ENCODE results near the gene SIDT2. TPM values are rescaled to one million over a fixed set of nuclear protein-coding genes. Genes with fewer than 3 reads are reported as not detected.

SIDT2 gene
- polyA plus RNA-seq, 1 experiment = 71.3 TPM

GRCh38 chr11:117171404-117172061 lies 7.0 kb upstream of the SIDT2 start:
- CTCF ChIA-PET = interaction anchor here (0.8 to 3.3 kb wide), 6 partner anchors 9 to 60 kb away, joined by 3 to 13 read pairs (median 3); partner anchors contain the start of genes PCSK7 and RNF214
- no peaks in the 10 kb centered on the region for H3K27me3 ChIP-seq (ENCODE audit: control insufficient read depth, insufficient read depth, low read length)
- DNase-seq (ENCODE audit: low read depth) = no peak
- no peak for TF ChIP-seq CTCF (IDR thresholded peaks at IDR 0.05; ENCODE audit: insufficient read depth, low read depth, low read length)
- peaks cover 5% of the 10 kb centered on the region for H3K36me3 ChIP-seq (ENCODE audit: control insufficient read depth, insufficient read depth, low read length)
- POLR2A ChIA-PET = interaction anchor here (0.6 kb wide), 1 partner anchor 51 kb away, joined by 3 read pairs; no protein-coding TSS in a partner anchor
- H3K4me3 ChIP-seq (ENCODE audit: low read depth, low read length) = no peak overlapping the region

- POLR2A ChIA-PET = no interaction called here
- Histone ChIP-seq H3K27me3 (ENCODE audit: control insufficient read depth, insufficient read depth, low read length) (no peaks in the 10 kb centered on the region), H3K4me3 (ENCODE audit: low read depth, low read length) (no peak overlapping the region), H3K36me3 (ENCODE audit: control insufficient read depth, insufficient read depth, low read length) (peaks cover 2% of the 10 kb centered on the region)
- TF ChIP-seq CTCF (IDR thresholded peaks at IDR 0.05; ENCODE audit: insufficient read depth, low read depth, low read length) = no peak
- CTCF ChIA-PET = interaction anchor here (0.7 to 3.3 kb wide), 7 partner anchors 8 to 382 kb away, joined by 3 to 13 read pairs (median 4); partner anchors contain the start of gene APOA5
- DNase-seq (ENCODE audit: low read depth) = no peak
Observed at GRCh38 chr11:117172724-117173421, 5.7 kb upstream of the SIDT2 start.

- Histone ChIP-seq H3K27me3 (ENCODE audit: control insufficient read depth, insufficient read depth, low read length) (no peaks in the 10 kb centered on the region), H3K4me3 (ENCODE audit: low read depth, low read length) (no peak overlapping the region), H3K36me3 (ENCODE audit: control insufficient read depth, insufficient read depth, low read length) (peaks cover 2% of the 10 kb centered on the region)
- ChIA-PET CTCF (no interaction called here), POLR2A (interaction anchor here (0.6 kb wide), 1 partner anchor 375 kb away, joined by 12 read pairs; no protein-coding TSS in a partner anchor)
- no peak for DNase-seq (ENCODE audit: low read depth)
- no peak for TF ChIP-seq CTCF (IDR thresholded peaks at IDR 0.05; ENCODE audit: insufficient read depth, low read depth, low read length)
Observed at GRCh38 chr11:117175104-117175503, 3.4 kb upstream of the SIDT2 start.

GRCh38 chr11:117175781-117176180 lies 2.8 kb upstream of the SIDT2 start:
- no peak overlapping the region for H3K4me3 ChIP-seq (ENCODE audit: low read depth, low read length)
- no peaks in the 10 kb centered on the region for H3K27me3 ChIP-seq (ENCODE audit: control insufficient read depth, insufficient read depth, low read length)
- no peak for DNase-seq (ENCODE audit: low read depth)
- H3K36me3 ChIP-seq (ENCODE audit: control insufficient read depth, insufficient read depth, low read length) = no peaks in the 10 kb centered on the region; the same call in 1 of the 2 replicates
- ChIA-PET POLR2A (no interaction called here), CTCF (no interaction called here)
- no peak for TF ChIP-seq CTCF (IDR thresholded peaks at IDR 0.05; ENCODE audit: insufficient read depth, low read depth, low read length)

GRCh38 chr11:117176186-117176585 lies 2.4 kb upstream of the SIDT2 start:
- CTCF ChIA-PET = no interaction called here
- Histone ChIP-seq H3K36me3 (ENCODE audit: control insufficient read depth, insufficient read depth, low read length) (no peaks in the 10 kb centered on the region; the same call in 1 of the 2 replicates), H3K4me3 (ENCODE audit: low read depth, low read length) (no peak overlapping the region), H3K27me3 (ENCODE audit: control insufficient read depth, insufficient read depth, low read length) (no peaks in the 10 kb centered on the region)
- DNase-seq (ENCODE audit: low read depth) = no peak
- no peak for TF ChIP-seq CTCF (IDR thresholded peaks at IDR 0.05; ENCODE audit: insufficient read depth, low read depth, low read length)
- POLR2A ChIA-PET = no interaction called here
